Neuronal stem cell (in vitro differentiated cells): ENCODE results near the gene ULK3.
A peak's percentile ranks its signal among the peaks of the same experiment; 100 is the strongest.

Experiments
- DNase-seq: peaks from one replicate; pipeline ENCODE4 v3.0.0-alpha.2; 2013; ENCODE audit warnings: low spot score
- H2AFZ ChIP-seq: one replicate; pipeline ENCODE4 v1.6.1; 2013; ENCODE audit warnings: mild to moderate bottlenecking, low read length, inconsistent platforms
- H2AK5ac ChIP-seq: 2 replicates; pipeline ENCODE4 v1.6.1; 2013; ENCODE audit warnings: low read depth, mild to moderate bottlenecking, inconsistent platforms, low read length, moderate library complexity, mixed read lengths
- H2BK120ac ChIP-seq: 2 replicates; pipeline ENCODE4 v1.6.1; 2013; ENCODE audit warnings: low read depth, mild to moderate bottlenecking, inconsistent platforms, low read length, moderate library complexity, mixed read lengths
- H2BK12ac ChIP-seq: one replicate; pipeline ENCODE4 v1.6.1; 2013; ENCODE audit warnings: low read length, inconsistent platforms
- H2BK15ac ChIP-seq: 2 replicates; pipeline ENCODE4 v1.6.1; 2013; ENCODE audit warnings: mild to moderate bottlenecking, low read length, inconsistent platforms, mixed read lengths
- H2BK5ac ChIP-seq: one replicate; pipeline ENCODE4 v1.6.1; 2013; ENCODE audit warnings: inconsistent platforms, mild to moderate bottlenecking, low read length, moderate library complexity
- H3K14ac ChIP-seq: one replicate; pipeline ENCODE4 v1.6.1; 2013; ENCODE audit warnings: low read length, inconsistent platforms
- H3K18ac ChIP-seq: 2 replicates; pipeline ENCODE4 v1.6.1; 2013; ENCODE audit warnings: low read length, inconsistent platforms
- H3K23ac ChIP-seq: 2 replicates; pipeline ENCODE4 v1.6.1; 2013; ENCODE audit warnings: low read depth, mild to moderate bottlenecking, mixed read lengths, low read length, inconsistent platforms; ENCODE audit not compliant: poor library complexity
- H3K27ac ChIP-seq: replicated peaks from 3 replicates; pipeline ENCODE4 v1.5.1; 2013; ENCODE audit warnings: low read length, inconsistent platforms
- H3K27me3 ChIP-seq, 3 experiments: 2 replicates each; pipeline ENCODE4 v1.6.1; 2013; ENCODE audit warnings: low read length in 3 of 3, mild to moderate bottlenecking in 2 of 3, inconsistent platforms in 1 of 3, low read depth in 1 of 3, mixed read lengths in 1 of 3, moderate library complexity in 1 of 3; ENCODE audit not compliant: control insufficient read depth in 3 of 3, insufficient read depth in 3 of 3
- H3K36me3 ChIP-seq, 2 donors: replicated peaks in 1 of 2; 2 replicates each; pipeline ENCODE4 v1.6.1; 2013; ENCODE audit warnings: low read length in 2 of 2; ENCODE audit not compliant: control insufficient read depth in 2 of 2, insufficient read depth in 2 of 2
- H3K4ac ChIP-seq: 2 replicates; pipeline ENCODE4 v1.6.1; 2013; ENCODE audit warnings: inconsistent platforms, mild to moderate bottlenecking, low read length, moderate library complexity
- H3K4me1 ChIP-seq, 2 donors: 1 replicate in 1 of 2; 2 replicates in 1 of 2; pipeline ENCODE4 v1.6.1; 2013; ENCODE audit warnings: low read length in 2 of 2, low read depth in 1 of 2; ENCODE audit not compliant: control insufficient read depth in 2 of 2, insufficient read depth in 1 of 2
- H3K4me2 ChIP-seq: one replicate; pipeline ENCODE4 v1.6.1; 2013; ENCODE audit warnings: mild to moderate bottlenecking, low read length, inconsistent platforms; ENCODE audit not compliant: insufficient read depth, poor library complexity, severe bottlenecking
- H3K4me3 ChIP-seq, 2 donors: 2 replicates each; pipeline ENCODE4 v1.5.1; 2013; ENCODE audit warnings: low read length in 2 of 2, mild to moderate bottlenecking in 2 of 2, inconsistent platforms in 1 of 2, moderate library complexity in 1 of 2
- H3K79me1 ChIP-seq: one replicate; pipeline ENCODE4 v1.6.1; 2013; ENCODE audit warnings: low read depth, mild to moderate bottlenecking, inconsistent platforms, low read length, moderate library complexity
- H3K9ac ChIP-seq: one replicate; pipeline ENCODE4 v1.6.1; 2013; ENCODE audit warnings: mild to moderate bottlenecking, low read depth, low read length, inconsistent platforms; ENCODE audit not compliant: poor library complexity
- H3K9me3 ChIP-seq, 2 donors: replicated peaks in 1 of 2; 2 replicates each; pipeline versions ENCODE3 to v1.6.1; 2013; ENCODE audit warnings: low read length in 2 of 2, mild to moderate bottlenecking in 2 of 2, inconsistent platforms in 1 of 2, low read depth in 1 of 2, mixed read lengths in 1 of 2, moderate library complexity in 1 of 2; ENCODE audit not compliant: control insufficient read depth in 2 of 2, insufficient read depth in 1 of 2
- H4K8ac ChIP-seq: one replicate; pipeline ENCODE4 v1.6.1; 2013; ENCODE audit warnings: low read depth, mild to moderate bottlenecking, inconsistent platforms, low read length, moderate library complexity
- H4K91ac ChIP-seq: one replicate; pipeline ENCODE4 v1.6.1; 2013; ENCODE audit warnings: low read length, low read depth, mild to moderate bottlenecking, inconsistent platforms; ENCODE audit not compliant: poor library complexity
- WGBS, 2 donors: extraction: QIAGEN DNeasy Blood & Tissue Kit; methylation state at CpG; one replicate each; pipeline ENCODE4 v1.1.7; 2013; ENCODE audit warnings: missing lambda C conversion rate in 2 of 2, mixed read lengths in 1 of 2; ENCODE audit not compliant: insufficient read length in 2 of 2, insufficient replicate concordance in 1 of 2; ENCODE audit errors: extremely low coverage in 2 of 2; 5-methylcytosine and 5-hydroxymethylcytosine counted together

The ULK3 gene

GRCh38 chr15:74789741-74790079 is 53.2 kb downstream of the ULK3 start:
- Histone ChIP-seq H3K4ac (no peak overlapping the region), H3K14ac (no peak overlapping the region), H4K8ac (no peak overlapping the region), H4K91ac (no peak overlapping the region), H3K4me1 (peaks cover 11 to 20% of the 10 kb centered on the region in 2 donors), H3K27me3 (no peaks in the 10 kb centered on the region), H3K36me3 (peaks cover 4 to 24% of the 10 kb centered on the region in 2 donors), H2BK5ac (peak overlapping the region; percentile 11), H3K9me3 (no peaks in the 10 kb centered on the region), H3K23ac (no peak overlapping the region), H3K4me2 (no peak overlapping the region), H3K9ac (no peak overlapping the region), H3K18ac (no peak overlapping the region), H3K79me1 (peaks cover 5% of the 10 kb centered on the region), H2BK120ac (no peak overlapping the region), H2AFZ (no peak overlapping the region), H3K27ac (no peak overlapping the region), H3K4me3 (no peak overlapping the region), H2AK5ac (no peak overlapping the region), H2BK15ac (no peak overlapping the region), H2BK12ac (no peak overlapping the region)
- DNase-seq, result no peak
- no CpG with 5 or more reads among the region's 3 CpGs for WGBS, 2 donors

GRCh38 chr15:74789171-74789631 is 53.8 kb downstream of the ULK3 start:
- no peak for DNase-seq
- Histone ChIP-seq H2BK12ac (no peak overlapping the region), H4K91ac (no peak overlapping the region), H3K27ac (no peak overlapping the region), H3K4ac (no peak overlapping the region), H3K9me3 (no peaks in the 10 kb centered on the region), H2AK5ac (no peak overlapping the region), H3K27me3 (no peaks in the 10 kb centered on the region), H4K8ac (no peak overlapping the region), H3K9ac (peak overlapping the region; percentile 1), H3K4me2 (no peak overlapping the region), H3K23ac (peak overlapping the region; percentile 53), H3K18ac (no peak overlapping the region), H2BK5ac (no peak overlapping the region), H2AFZ (no peak overlapping the region), H3K36me3 (peaks cover 3 to 28% of the 10 kb centered on the region in 2 donors), H2BK120ac (no peak overlapping the region), H2BK15ac (no peak overlapping the region), H3K79me1 (peaks cover 6% of the 10 kb centered on the region), H3K4me3 (no peak overlapping the region), H3K14ac (peak overlapping the region; percentile 73), H3K4me1 (peaks cover 11 to 20% of the 10 kb centered on the region in 2 donors)
- no CpG with 5 or more reads among the region's 14 CpGs for WGBS, 2 donors

DNA sequence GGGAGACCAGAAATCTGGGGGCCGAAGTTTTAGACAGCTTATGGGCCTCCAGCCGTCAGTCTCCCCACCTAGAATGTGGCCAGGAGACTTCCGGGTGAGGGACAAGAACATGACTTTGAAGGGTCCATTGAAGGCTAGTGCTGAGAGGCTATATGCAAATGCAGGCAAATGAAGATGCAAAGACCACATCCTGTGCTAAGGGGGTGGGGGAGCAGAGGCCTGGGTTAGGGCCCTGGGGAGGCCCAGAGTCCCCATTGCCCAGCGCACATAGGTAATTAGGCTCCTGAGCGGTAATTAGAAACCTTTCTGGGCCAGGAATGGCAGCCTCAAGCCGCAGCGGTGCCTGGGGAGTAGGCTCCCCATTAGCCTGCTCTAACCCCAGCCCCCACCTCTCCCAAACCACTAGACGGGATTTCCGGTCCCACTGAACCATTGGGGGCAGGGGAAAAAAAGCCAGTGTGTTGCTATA is 54.2 kb downstream of the ULK3 start:
- Histone ChIP-seq H2BK5ac (no peak overlapping the region), H3K27me3 (no peaks in the 10 kb centered on the region), H3K23ac (no peak overlapping the region), H3K9ac (no peak overlapping the region), H3K36me3 (peaks cover 3 to 28% of the 10 kb centered on the region in 2 donors), H3K79me1 (peaks cover 9% of the 10 kb centered on the region), H3K4ac (no peak overlapping the region), H3K4me2 (no peak overlapping the region), H2AFZ (no peak overlapping the region), H4K8ac (no peak overlapping the region), H2BK12ac (no peak overlapping the region), H2BK120ac (no peak overlapping the region), H3K18ac (no peak overlapping the region), H4K91ac (no peak overlapping the region), H3K14ac (no peak overlapping the region), H3K9me3 (no peaks in the 10 kb centered on the region), H2AK5ac (no peak overlapping the region), H3K4me3 (no peak overlapping the region), H2BK15ac (no peak overlapping the region), H3K27ac (no peak overlapping the region), H3K4me1 (peaks cover 14 to 22% of the 10 kb centered on the region in 2 donors)
- no CpG with 5 or more reads among the region's 9 CpGs for WGBS, 2 donors
- no peak for DNase-seq

DNA sequence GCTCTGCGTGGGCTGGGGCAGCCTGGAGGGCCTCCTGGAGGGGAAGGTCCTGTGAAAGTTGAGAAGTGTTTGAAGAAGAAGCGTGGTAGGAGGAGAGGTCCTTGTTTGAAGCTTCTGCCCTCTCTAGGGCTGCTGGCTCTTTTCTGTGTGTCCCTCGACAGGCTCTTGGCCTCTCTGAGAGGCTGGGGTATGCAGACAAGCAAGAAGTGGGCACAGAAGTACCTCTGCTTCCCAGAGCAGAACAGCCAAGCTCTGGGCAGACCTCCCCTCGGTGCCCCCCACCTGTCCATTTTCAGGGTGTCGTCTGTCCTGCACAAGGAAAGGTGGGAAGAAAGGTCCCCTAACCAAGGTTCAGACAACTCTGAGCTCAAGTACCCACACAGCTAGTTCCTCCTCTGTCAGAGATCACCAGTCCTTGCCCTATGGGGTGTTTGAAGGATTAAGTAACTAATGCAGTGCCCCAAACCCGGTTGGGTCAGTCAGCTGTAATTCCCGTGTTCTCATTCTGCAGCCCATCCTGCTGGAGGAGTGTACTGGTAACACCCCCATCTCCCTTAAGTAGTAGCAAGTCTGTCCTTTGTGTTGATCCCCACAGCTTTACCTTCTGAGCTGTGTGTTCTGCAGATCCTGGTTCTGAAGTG is 54.8 kb downstream of the ULK3 start:
- no peak overlapping the region for H2BK12ac ChIP-seq
- H2AFZ ChIP-seq, result no peak overlapping the region
- H3K36me3 ChIP-seq, result peaks cover 3 to 28% of the 10 kb centered on the region in 2 donors
- no peak overlapping the region for H3K4me3 ChIP-seq
- no peak overlapping the region for H4K91ac ChIP-seq
- no peak overlapping the region for H3K14ac ChIP-seq
- no peak overlapping the region for H3K27ac ChIP-seq
- no peak overlapping the region for H3K18ac ChIP-seq
- no CpG with 5 or more reads among the region's 7 CpGs for WGBS, 2 donors
- peaks cover 13% of the 10 kb centered on the region for H3K79me1 ChIP-seq
- H3K23ac ChIP-seq, result no peak overlapping the region
- H2BK15ac ChIP-seq, result no peak overlapping the region
- no peak overlapping the region for H2BK5ac ChIP-seq
- H2BK120ac ChIP-seq, result no peak overlapping the region
- no peak overlapping the region for H4K8ac ChIP-seq
- no peak overlapping the region for H2AK5ac ChIP-seq
- no peak overlapping the region for H3K4ac ChIP-seq
- no peaks in the 10 kb centered on the region for H3K27me3 ChIP-seq
- no peaks in the 10 kb centered on the region for H3K9me3 ChIP-seq
- no peak overlapping the region for H3K9ac ChIP-seq
- no peak overlapping the region for H3K4me2 ChIP-seq
- DNase-seq, result no peak
- H3K4me1 ChIP-seq, result peaks cover 16 to 24% of the 10 kb centered on the region in 2 donors
